Breast epithelium (tissue), 3 donors: ENCODE measurements around the gene ITGB4.

ENCODE experiments used
- POLR2A ChIP-seq: fragments of 450-650 bp; IDR thresholded peaks from one replicate; pipeline ENCODE4 v1.6.1; 2016; ENCODE audit warnings: antibody characterized with exemption, mild to moderate bottlenecking, moderate library complexity
- POLR2AphosphoS5 ChIP-seq, 3 donors: sonication (generic); formaldehyde crosslinking; IDR thresholded peaks; one replicate each; pipeline ENCODE4 v1.6.1; 2017; ENCODE audit warnings: antibody characterized with exemption in 3 of 3

- TF ChIP-seq POLR2AphosphoS5 (IDR thresholded peaks at IDR 0.05) (no peak), POLR2A (no peak)
These were observed 29.9 kb upstream of the ITGB4 start for GRCh38 chr17:75691371-75691791.
